Ovary (tissue), 9 donors: Measurements from ENCODE around the gene MEF2D. TPM values are rescaled to one million over a fixed set of nuclear protein-coding genes. Genes with fewer than 3 reads are reported as not detected.
A peak's percentile ranks its signal among the peaks of the same experiment; 100 is the strongest.

ENCODE experiments used
- DNase-seq, 5 donors: peaks; one replicate each; pipeline ENCODE4 v3.0.0-alpha.2; 2019 to 2020
- H3K27ac ChIP-seq, 2 donors: fragments of 200-600 bp; one replicate each; pipeline versions ENCODE4 v1.5.1 to v1.8.0; 2019 to 2022
- H3K27me3 ChIP-seq: fragments of 200-600 bp; one replicate; pipeline ENCODE4 v1.8.0; 2022
- H3K36me3 ChIP-seq: fragments of 200-600 bp; sonication (generic); one replicate; pipeline ENCODE4 v1.5.1; 2019
- H3K4me1 ChIP-seq: one replicate; pipeline ENCODE4 v1.8.1; 2013; ENCODE audit warnings: mild to moderate bottlenecking, moderate library complexity; ENCODE audit not compliant: insufficient read depth
- H3K4me3 ChIP-seq: fragments of 200-600 bp; sonication (generic); one replicate; pipeline ENCODE4 v1.5.1; 2017
- H3K9me3 ChIP-seq, 2 donors: fragments of 200-600 bp in 1 of 2; sonication (generic) in 1 of 2; one replicate each; pipeline versions ENCODE4 v1.5.1 to v1.8.1; 2013 to 2019; ENCODE audit warnings: mild to moderate bottlenecking in 1 of 2, moderate library complexity in 1 of 2
- CTCF ChIP-seq, 3 donors: fragments of 450-650 bp in 2 of 3; fragments of 200-600 bp in 1 of 3; IDR thresholded peaks; one replicate each; pipeline versions ENCODE4 v1.5.1 to v1.8.0; 2016 to 2022; ENCODE audit warnings: antibody characterized with exemption in 3 of 3, mild to moderate bottlenecking in 1 of 3
- EP300 ChIP-seq: sonication (generic); formaldehyde crosslinking; IDR thresholded peaks from one replicate; pipeline ENCODE4 v1.6.1; 2017; ENCODE audit warnings: antibody characterized with exemption
- POLR2A ChIP-seq: fragments of 450-650 bp; IDR thresholded peaks from one replicate; pipeline ENCODE4 v1.6.1; 2017; ENCODE audit warnings: antibody characterized with exemption, mild to moderate bottlenecking, moderate library complexity
- WGBS, 3 donors: extraction: QIAGEN DNeasy Blood & Tissue Kit in 1 of 3; methylation state at CpG; one replicate each; pipeline versions ENCODE4 v1.1.5 to v1.1.7; 2013 to 2017; 5-methylcytosine and 5-hydroxymethylcytosine counted together
- intact Hi-C, 4 donors: fragments of 100-400 bp; cut with DNase I; formaldehyde crosslinking; loops; one replicate each; pipeline versions ENCODE4 v1.11.0 to v1.15.1; 2022 to 2023
- polyA plus RNA-seq, 2 donors: library from polyadenylated mRNA; stranded (reverse); fragments of 200-250 nt in 1 of 2; fragments of 350-450 nt in 1 of 2; fragmentation: Illumina TruSeq in 1 of 2; extraction: RNeasy Lipid Tissue Mini Kit (QIAGEN cat#74804) in 1 of 2; gene quantifications; one replicate each; pipeline ENCODE4 v1.2.3, GENCODE V29; 2013 to 2014
- total RNA-seq, 7 donors: library from RNA; depleted of rRNA in 2 of 7; stranded (reverse); fragments of >200 nt in 2 of 7; fragmentation: NEBNext Ultra II Directional in 3 of 7; extraction: Animal tissue kit (Norgen Biotek cat#: 25700) in 3 of 7; gene quantifications; one replicate each; pipeline versions ENCODE4 v1.1.0 to v1.2.4, GENCODE V29; 2016 to 2023
- donor health status: DM: no; HTN: no; CAD: no; lungs with moderate emphysema.
- donor health status: DM: no; HTN: no; CAD: no.
- donor health status: Bipolar disorder and iron deficiency.
- donor health status: DM: yes; HTN: yes; CAD: no.
- donor health status: DM: no; HTN: no; CAD: no.
- donor health status: DM: yes; HTN: yes; CAD: no.

Gene MEF2D
- total and polyA plus RNA-seq, 9 donors, result 30.0 to 96.6 (median 57.6) TPM

DNA sequence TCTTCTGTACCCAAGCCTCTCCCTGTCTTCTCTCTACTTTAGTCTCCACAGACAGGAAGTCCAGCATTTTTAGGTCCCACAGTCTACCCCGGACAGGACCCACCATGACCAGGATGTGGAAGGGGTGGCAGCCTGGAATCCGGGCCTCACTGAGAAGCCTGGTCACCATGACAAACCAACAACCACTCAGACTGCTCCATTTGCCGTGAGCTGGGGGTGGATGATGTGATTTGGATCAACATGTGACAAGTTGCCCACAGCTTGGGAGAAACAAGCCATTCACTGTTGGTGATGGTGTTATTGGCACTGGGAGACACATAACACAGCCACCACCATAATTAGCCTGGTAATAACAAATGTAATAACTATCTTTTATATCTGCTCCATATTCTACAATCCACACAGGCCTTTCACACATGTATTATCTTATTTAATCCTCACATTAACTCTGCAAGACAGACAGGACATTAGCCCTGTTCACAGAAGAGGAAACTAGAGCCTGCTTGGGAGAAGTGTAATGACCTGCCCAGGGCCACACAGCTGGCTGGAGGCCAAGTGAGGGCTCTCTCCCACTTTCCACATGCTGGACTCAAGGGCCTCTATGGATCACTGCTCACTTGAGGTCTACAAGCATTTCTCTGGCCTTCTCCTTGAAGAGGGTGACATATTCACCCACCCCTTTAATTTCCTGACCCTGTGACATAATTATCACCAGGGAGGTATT lies 22.9 kb downstream of the MEF2D start:
- intact Hi-C loops, result no loop called here
- WGBS, 3 donors, result 58 to 72% (median 69%) methylated on average over 3 of the region's 3 CpGs

DNA sequence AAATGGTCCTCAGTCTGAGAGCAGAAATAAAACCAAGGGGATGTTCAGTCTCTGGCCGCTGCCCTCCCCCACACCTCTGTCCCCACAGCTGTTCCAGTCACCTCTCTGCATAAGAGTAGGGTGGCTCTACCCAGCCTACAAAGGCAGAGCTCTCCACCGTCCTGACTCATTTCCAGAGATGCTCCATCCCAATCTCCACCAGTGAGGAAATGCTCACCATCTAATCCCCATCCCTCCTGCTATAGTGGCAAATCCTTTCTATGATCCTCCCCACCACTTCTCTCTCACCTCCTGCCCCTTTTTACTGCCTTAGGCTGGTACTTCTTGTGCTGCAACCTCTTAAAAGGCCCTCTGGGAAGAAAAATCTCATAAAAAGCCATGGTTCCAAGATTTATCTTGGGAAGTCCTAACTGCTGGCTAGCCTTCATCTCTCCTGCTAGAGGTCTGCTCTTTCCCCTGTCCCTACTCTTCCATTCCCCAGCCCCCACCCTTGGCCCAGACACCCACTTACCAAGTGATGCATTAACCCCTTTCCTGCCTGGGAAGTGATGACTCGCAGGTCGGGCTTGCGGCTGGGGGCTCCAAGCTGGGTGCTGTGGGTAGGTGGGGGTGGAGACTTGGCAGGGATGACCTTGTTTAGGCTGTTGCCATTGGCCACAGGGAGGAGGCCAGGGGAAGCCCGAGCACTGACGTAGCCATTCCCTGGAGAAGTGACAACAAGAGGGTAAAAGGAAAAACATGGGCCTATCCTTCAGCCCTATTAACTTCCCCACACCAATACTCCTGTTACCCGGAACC lies 23.9 kb downstream of the MEF2D start:
- Histone ChIP-seq H3K4me3 (no peak overlapping the region), H3K27ac (peak overlapping the region; percentile 68 to 75), H3K27me3 (no peaks in the 10 kb centered on the region), H3K4me1 (peaks cover 17% of the 10 kb centered on the region), H3K9me3 (no peaks in the 10 kb centered on the region), H3K36me3 (no peaks in the 10 kb centered on the region)
- DNase-seq, result peak; percentile 57 to 75 (median 71)
- TF ChIP-seq CTCF (IDR thresholded peaks at IDR 0.05) (no peak), POLR2A (no peak), EP300 (no peak)
- intact Hi-C loops, result no loop called here
- WGBS, 3 donors, result 24 to 32% (median 30%) methylated on average over 8 of the region's 8 CpGs

More for the DNA sequence above, 22.9 kb downstream of the MEF2D start:
- peak overlapping the region; percentile 68 to 75 for H3K27ac ChIP-seq
- H3K4me3 ChIP-seq, result no peak overlapping the region
- H3K4me1 ChIP-seq, result peaks cover 15% of the 10 kb centered on the region
- H3K36me3 ChIP-seq, result no peaks in the 10 kb centered on the region
- H3K27me3 ChIP-seq, result no peaks in the 10 kb centered on the region
- TF ChIP-seq CTCF (IDR thresholded peaks at IDR 0.05) (no peak), EP300 (no peak), POLR2A (no peak)
- no peak for DNase-seq
- no peaks in the 10 kb centered on the region for H3K9me3 ChIP-seq

DNA sequence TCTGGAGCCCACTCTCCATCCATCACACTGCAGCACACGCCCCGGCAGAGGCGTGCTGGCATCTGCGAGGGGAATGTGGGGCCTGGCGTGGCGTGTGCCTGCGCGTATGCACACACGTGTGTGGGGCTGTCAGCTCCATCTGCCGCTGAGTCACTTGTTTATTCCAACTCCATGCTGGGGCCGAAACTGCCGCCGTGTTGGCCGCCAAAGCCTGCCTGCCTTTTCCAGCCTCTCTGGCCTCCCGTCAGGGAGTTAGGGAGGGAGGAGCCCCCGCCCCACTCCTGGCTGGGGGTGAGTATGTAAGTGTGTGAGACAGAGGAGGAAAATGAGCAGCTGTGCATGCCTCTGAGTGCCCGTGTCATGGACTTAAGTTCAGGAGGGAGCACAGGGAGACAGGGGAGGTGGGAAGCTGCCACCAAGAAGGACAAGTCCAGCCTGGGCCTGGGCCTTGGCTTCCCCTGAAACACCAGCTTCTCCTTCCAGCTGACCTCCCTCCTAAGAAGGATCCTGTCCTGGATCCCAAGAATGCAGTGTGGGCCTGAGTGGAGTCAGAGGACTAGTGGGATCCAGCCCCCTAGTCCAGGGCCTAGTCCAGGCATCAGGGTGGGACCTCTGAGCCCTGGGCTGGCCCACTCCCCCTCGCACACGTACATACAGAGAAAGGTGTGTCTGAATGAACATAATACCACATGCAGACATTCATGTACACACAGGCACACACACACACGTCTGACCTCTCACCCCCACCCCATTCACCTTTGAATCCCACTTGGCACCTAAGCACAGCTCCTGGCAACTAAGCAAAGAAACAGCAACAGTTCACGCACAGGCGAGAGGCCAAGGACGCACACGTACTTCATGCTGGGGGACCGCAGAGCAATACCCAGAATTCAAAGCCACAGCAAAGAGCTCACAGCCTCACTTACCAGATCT lies 24.7 kb downstream of the MEF2D start:
- peak overlapping the region; percentile 68 to 75 for H3K27ac ChIP-seq
- WGBS, 3 donors, result 8 to 20% (median 11%) methylated on average over 25 of the region's 25 CpGs
- no peaks in the 10 kb centered on the region for H3K9me3 ChIP-seq
- peak; percentile 91 to 95 (median 93) for DNase-seq
- H3K4me1 ChIP-seq, result peaks cover 20% of the 10 kb centered on the region
- H3K4me3 ChIP-seq, result no peak overlapping the region
- TF ChIP-seq POLR2A (no peak), EP300 (no peak), CTCF (IDR thresholded peaks at IDR 0.05) (no peak)
- H3K36me3 ChIP-seq, result no peaks in the 10 kb centered on the region
- intact Hi-C loops, result no loop called here
- no peaks in the 10 kb centered on the region for H3K27me3 ChIP-seq

GRCh38 chr1:156474966-156475365 lies 25.6 kb downstream of the MEF2D start:
- peak in 2 of 5 donors; percentile 38 to 39 for DNase-seq
- intact Hi-C loops, result no loop called here

More at GRCh38 chr1:156474966-156475365, 25.6 kb downstream of the MEF2D start:
- no peak for TF ChIP-seq EP300
- TF ChIP-seq POLR2A, result no peak
- Histone ChIP-seq H3K9me3 (no peaks in the 10 kb centered on the region), H3K4me3 (no peak overlapping the region), H3K36me3 (no peaks in the 10 kb centered on the region), H3K27me3 (no peaks in the 10 kb centered on the region), H3K4me1 (peaks cover 20% of the 10 kb centered on the region), H3K27ac (peak overlapping the region; percentile 68 to 75)
- 86 to 90% (median 87%) methylated on average over 7 of the region's 7 CpGs for WGBS, 3 donors
